Measurements from ENCODE around the gene ELP2. TPM values are rescaled to one million over a fixed set of nuclear protein-coding genes. Genes with fewer than 3 reads are reported as not detected.
A peak's percentile ranks its signal among the peaks of the same experiment; 100 is the strongest.

Gene ELP2
- total and polyA plus RNA-seq, 2 donors = 62.5 to 108 TPM

GRCh38 chr18:36128907-36129299, 796 bp upstream of the ELP2 start:
- DNase-seq (ENCODE audit: low read depth in 6 of 9, low spot score in 9 of 9) = no peak
- peaks cover 0 to 2% of the 10 kb centered on the region in 2 donors for H3K9me3 ChIP-seq (ENCODE audit: control insufficient read depth in 2 of 2, insufficient read depth in 1 of 2, low read length in 1 of 2)
- H3K4me1 ChIP-seq (ENCODE audit: control insufficient read depth in 2 of 2, insufficient read depth in 2 of 2, low read length in 2 of 2) = peaks cover 15 to 27% of the 10 kb centered on the region in 2 donors
- under 1% methylated on average over 37 of the region's 37 CpGs for WGBS
- H3K36me3 ChIP-seq (ENCODE audit: control insufficient read depth in 2 of 2, insufficient read depth in 2 of 2, low read length in 1 of 2) = peaks cover 2 to 5% of the 10 kb centered on the region in 2 donors
- H3K27me3 ChIP-seq (ENCODE audit: control insufficient read depth in 2 of 2, insufficient read depth in 1 of 2, low read length in 1 of 2) = no peaks in the 10 kb centered on the region
- peak overlapping the region; percentile 77 to 99 for H3K4me3 ChIP-seq (ENCODE audit: low read length in 2 of 2)
- peak overlapping the region; percentile 42 to 61 for H3K27ac ChIP-seq (ENCODE audit: low read depth in 1 of 2, low read length in 1 of 2)

GRCh38 chr18:36130039-36130831, 536 bp downstream of the ELP2 start:
- H3K27me3 ChIP-seq (ENCODE audit: control insufficient read depth in 2 of 2, insufficient read depth in 1 of 2, low read length in 1 of 2) = no peaks in the 10 kb centered on the region
- peak overlapping the region; percentile 97 to 98 for H3K27ac ChIP-seq (ENCODE audit: low read depth in 1 of 2, low read length in 1 of 2)
- peak in 2 of 9 donors; percentile 14 to 18 for DNase-seq (ENCODE audit: low read depth in 6 of 9, low spot score in 9 of 9)
- peaks cover 0 to 2% of the 10 kb centered on the region in 2 donors for H3K9me3 ChIP-seq (ENCODE audit: control insufficient read depth in 2 of 2, insufficient read depth in 1 of 2, low read length in 1 of 2)
- peaks cover 0 to 5% of the 10 kb centered on the region in 2 donors for H3K36me3 ChIP-seq (ENCODE audit: control insufficient read depth in 2 of 2, insufficient read depth in 2 of 2, low read length in 1 of 2)
- WGBS = 2% methylated on average over 30 of the region's 30 CpGs
- H3K4me3 ChIP-seq (ENCODE audit: low read length in 2 of 2) = peak overlapping the region; percentile 77 to 99
- peaks cover 15 to 27% of the 10 kb centered on the region in 2 donors for H3K4me1 ChIP-seq (ENCODE audit: control insufficient read depth in 2 of 2, insufficient read depth in 2 of 2, low read length in 2 of 2)

GRCh38 chr18:36130883-36131653, 1.4 kb downstream of the ELP2 start:
- H3K4me3 ChIP-seq (ENCODE audit: low read length in 2 of 2) = peak overlapping the region; percentile 77 to 99
- H3K9me3 ChIP-seq (ENCODE audit: control insufficient read depth in 2 of 2, insufficient read depth in 1 of 2, low read length in 1 of 2) = peaks cover 0 to 2% of the 10 kb centered on the region in 2 donors
- H3K27me3 ChIP-seq (ENCODE audit: control insufficient read depth in 2 of 2, insufficient read depth in 1 of 2, low read length in 1 of 2) = no peaks in the 10 kb centered on the region
- 94% methylated on average over 26 of the region's 26 CpGs for WGBS
- peaks cover 0 to 4% of the 10 kb centered on the region in 2 donors for H3K36me3 ChIP-seq (ENCODE audit: control insufficient read depth in 2 of 2, insufficient read depth in 2 of 2, low read length in 1 of 2)
- DNase-seq (ENCODE audit: low read depth in 6 of 9, low spot score in 9 of 9) = no peak
- peaks cover 15 to 27% of the 10 kb centered on the region in 2 donors for H3K4me1 ChIP-seq (ENCODE audit: control insufficient read depth in 2 of 2, insufficient read depth in 2 of 2, low read length in 2 of 2)
- H3K27ac ChIP-seq (ENCODE audit: low read depth in 1 of 2, low read length in 1 of 2) = no peak overlapping the region

GRCh38 chr18:36131692-36132483, 2.2 kb downstream of the ELP2 start:
- Histone ChIP-seq H3K9me3 (ENCODE audit: control insufficient read depth in 2 of 2, insufficient read depth in 1 of 2, low read length in 1 of 2) (peaks cover 0 to 2% of the 10 kb centered on the region in 2 donors), H3K4me1 (ENCODE audit: control insufficient read depth in 2 of 2, insufficient read depth in 2 of 2, low read length in 2 of 2) (peaks cover 15 to 27% of the 10 kb centered on the region in 2 donors), H3K36me3 (ENCODE audit: control insufficient read depth in 2 of 2, insufficient read depth in 2 of 2, low read length in 1 of 2) (peaks cover 0 to under 1% of the 10 kb centered on the region in 2 donors), H3K27me3 (ENCODE audit: control insufficient read depth in 2 of 2, insufficient read depth in 1 of 2, low read length in 1 of 2) (no peaks in the 10 kb centered on the region), H3K4me3 (ENCODE audit: low read length in 2 of 2) (no peak overlapping the region), H3K27ac (ENCODE audit: low read depth in 1 of 2, low read length in 1 of 2) (no peak overlapping the region)
- DNase-seq (ENCODE audit: low read depth in 6 of 9, low spot score in 9 of 9) = no peak
- WGBS = 96% methylated on average over 9 of the region's 9 CpGs

- no peak for DNase-seq (ENCODE audit: low read depth in 6 of 9, low spot score in 9 of 9)
- Histone ChIP-seq H3K4me1 (ENCODE audit: control insufficient read depth in 2 of 2, insufficient read depth in 2 of 2, low read length in 2 of 2) (peaks cover 15 to 27% of the 10 kb centered on the region in 2 donors), H3K27me3 (ENCODE audit: control insufficient read depth in 2 of 2, insufficient read depth in 1 of 2, low read length in 1 of 2) (no peaks in the 10 kb centered on the region), H3K4me3 (ENCODE audit: low read length in 2 of 2) (no peak overlapping the region), H3K27ac (ENCODE audit: low read depth in 1 of 2, low read length in 1 of 2) (no peak overlapping the region), H3K9me3 (ENCODE audit: control insufficient read depth in 2 of 2, insufficient read depth in 1 of 2, low read length in 1 of 2) (peaks cover 0 to 2% of the 10 kb centered on the region in 2 donors), H3K36me3 (ENCODE audit: control insufficient read depth in 2 of 2, insufficient read depth in 2 of 2, low read length in 1 of 2) (peaks cover 0 to 8% of the 10 kb centered on the region in 2 donors)
- 84% methylated on average over 3 of the region's 3 CpGs for WGBS
Observed at GRCh38 chr18:36132756-36133155, 3.1 kb downstream of the ELP2 start.

- H3K27me3 ChIP-seq (ENCODE audit: control insufficient read depth in 2 of 2, insufficient read depth in 1 of 2, low read length in 1 of 2) = no peaks in the 10 kb centered on the region
- no peak overlapping the region for H3K27ac ChIP-seq (ENCODE audit: low read depth in 1 of 2, low read length in 1 of 2)
- DNase-seq (ENCODE audit: low read depth in 6 of 9, low spot score in 9 of 9) = no peak
- peaks cover 0 to 2% of the 10 kb centered on the region in 2 donors for H3K9me3 ChIP-seq (ENCODE audit: control insufficient read depth in 2 of 2, insufficient read depth in 1 of 2, low read length in 1 of 2)
- 96% methylated on average over 1 of the region's 1 CpG for WGBS
- H3K4me3 ChIP-seq (ENCODE audit: low read length in 2 of 2) = no peak overlapping the region
- peaks cover 15 to 24% of the 10 kb centered on the region in 2 donors for H3K36me3 ChIP-seq (ENCODE audit: control insufficient read depth in 2 of 2, insufficient read depth in 2 of 2, low read length in 1 of 2)
- peaks cover 13 to 20% of the 10 kb centered on the region in 2 donors for H3K4me1 ChIP-seq (ENCODE audit: control insufficient read depth in 2 of 2, insufficient read depth in 2 of 2, low read length in 2 of 2)
Observed at GRCh38 chr18:36135264-36135663, 5.6 kb downstream of the ELP2 start.

- H3K36me3 ChIP-seq (ENCODE audit: control insufficient read depth in 2 of 2, insufficient read depth in 2 of 2, low read length in 1 of 2) = peaks cover 18 to 54% of the 10 kb centered on the region in 2 donors
- WGBS = 92% methylated on average over 5 of the region's 5 CpGs
Observed at GRCh38 chr18:36139245-36139644, 9.5 kb downstream of the ELP2 start.

GRCh38 chr18:36141576-36141975, 11.9 kb downstream of the ELP2 start:
- 97% methylated on average over 4 of the region's 4 CpGs for WGBS
- H3K4me3 ChIP-seq (ENCODE audit: low read length in 2 of 2) = no peak overlapping the region
- no peak overlapping the region for H3K27ac ChIP-seq (ENCODE audit: low read depth in 1 of 2, low read length in 1 of 2)
- no peaks in the 10 kb centered on the region for H3K4me1 ChIP-seq (ENCODE audit: control insufficient read depth in 2 of 2, insufficient read depth in 2 of 2, low read length in 2 of 2)
- no peaks in the 10 kb centered on the region for H3K27me3 ChIP-seq (ENCODE audit: control insufficient read depth in 2 of 2, insufficient read depth in 1 of 2, low read length in 1 of 2)
- DNase-seq (ENCODE audit: low read depth in 6 of 9, low spot score in 9 of 9) = no peak
- no peaks in the 10 kb centered on the region for H3K9me3 ChIP-seq (ENCODE audit: control insufficient read depth in 2 of 2, insufficient read depth in 1 of 2, low read length in 1 of 2)
- H3K36me3 ChIP-seq (ENCODE audit: control insufficient read depth in 2 of 2, insufficient read depth in 2 of 2, low read length in 1 of 2) = peaks cover 24 to 71% of the 10 kb centered on the region in 2 donors

More at GRCh38 chr18:36139245-36139644, 9.5 kb downstream of the ELP2 start:
- Histone ChIP-seq H3K27ac (ENCODE audit: low read depth in 1 of 2, low read length in 1 of 2) (no peak overlapping the region), H3K9me3 (ENCODE audit: control insufficient read depth in 2 of 2, insufficient read depth in 1 of 2, low read length in 1 of 2) (no peaks in the 10 kb centered on the region), H3K4me1 (ENCODE audit: control insufficient read depth in 2 of 2, insufficient read depth in 2 of 2, low read length in 2 of 2) (no peaks in the 10 kb centered on the region), H3K27me3 (ENCODE audit: control insufficient read depth in 2 of 2, insufficient read depth in 1 of 2, low read length in 1 of 2) (no peaks in the 10 kb centered on the region), H3K4me3 (ENCODE audit: low read length in 2 of 2) (no peak overlapping the region)
- no peak for DNase-seq (ENCODE audit: low read depth in 6 of 9, low spot score in 9 of 9)

All from thymus (tissue), 11 donors.